H9 (cell line): ENCODE measurements around the gene DUS2. TPM values are rescaled to one million over a fixed set of nuclear protein-coding genes. Genes with fewer than 3 reads are reported as not detected.

Source experiments
- DNase-seq: peaks from one replicate; pipeline ENCODE4 v3.0.0-alpha.2; 2017
- H2AFZ ChIP-seq: one replicate; pipeline ENCODE4 v1.6.1; 2013; ENCODE audit warnings: mild to moderate bottlenecking, low read length, control low read depth, moderate library complexity
- H2AK5ac ChIP-seq: 2 replicates; pipeline ENCODE4 v1.6.1; 2013; ENCODE audit warnings: low read length, control low read depth, mixed read lengths; ENCODE audit not compliant: insufficient read length
- H2BK120ac ChIP-seq: one replicate; pipeline ENCODE4 v1.6.1; 2013; ENCODE audit warnings: low read depth, mild to moderate bottlenecking, low read length, control low read depth, inconsistent platforms; ENCODE audit not compliant: poor library complexity, severe bottlenecking
- H2BK12ac ChIP-seq: 2 replicates; pipeline ENCODE4 v1.6.1; 2013; ENCODE audit warnings: low read length, control low read depth, mixed read lengths, low read depth; ENCODE audit not compliant: insufficient read length
- H2BK15ac ChIP-seq: 2 replicates; pipeline ENCODE4 v1.6.1; 2013; ENCODE audit warnings: low read depth, low read length, control low read depth
- H2BK20ac ChIP-seq: one replicate; pipeline ENCODE4 v1.6.1; 2013; ENCODE audit warnings: low read depth, mild to moderate bottlenecking, low read length, control low read depth, inconsistent platforms; ENCODE audit not compliant: poor library complexity, severe bottlenecking
- H2BK5ac ChIP-seq: 2 replicates; pipeline ENCODE4 v1.6.1; 2013; ENCODE audit warnings: low read length, control low read depth, mixed read lengths; ENCODE audit not compliant: insufficient read length
- H3K14ac ChIP-seq: 2 replicates; pipeline ENCODE4 v1.6.1; 2013; ENCODE audit warnings: low read length, control low read depth; ENCODE audit not compliant: insufficient read depth
- H3K18ac ChIP-seq: 2 replicates; pipeline ENCODE4 v1.6.1; 2013; ENCODE audit warnings: low read depth, mild to moderate bottlenecking, mixed read lengths, low read length, control low read depth; ENCODE audit not compliant: insufficient read length
- H3K23ac ChIP-seq: 2 replicates; pipeline ENCODE4 v1.6.1; 2013; ENCODE audit warnings: low read length, control low read depth, mixed read lengths, low read depth; ENCODE audit not compliant: insufficient read length
- H3K23me2 ChIP-seq: 2 replicates; pipeline ENCODE4 v1.6.1; 2013; ENCODE audit warnings: low read depth, mild to moderate bottlenecking, mixed read lengths, low read length, control low read depth; ENCODE audit not compliant: insufficient read length, poor library complexity, severe bottlenecking
- H3K27ac ChIP-seq: 2 replicates; pipeline ENCODE4 v1.5.1; 2013; ENCODE audit warnings: low read length, control low read depth, mixed read lengths, low read depth; ENCODE audit not compliant: insufficient read length
- H3K27me3 ChIP-seq: 2 replicates; pipeline ENCODE4 v1.6.1; 2013; ENCODE audit warnings: low read length, control low read depth, inconsistent platforms; ENCODE audit not compliant: insufficient read depth
- H3K4ac ChIP-seq: 2 replicates; pipeline ENCODE4 v1.6.1; 2013; ENCODE audit warnings: low read depth, mild to moderate bottlenecking, control low read depth, inconsistent platforms, low read length, moderate library complexity
- H3K4me1 ChIP-seq: 2 replicates; pipeline ENCODE4 v1.6.1; 2013; ENCODE audit warnings: low read length, control low read depth, inconsistent platforms; ENCODE audit not compliant: insufficient read depth
- H3K4me2 ChIP-seq: 2 replicates; pipeline ENCODE4 v1.6.1; 2013; ENCODE audit warnings: low read length, control low read depth, mixed read lengths; ENCODE audit not compliant: insufficient read length, insufficient read depth
- H3K56ac ChIP-seq: 2 replicates; pipeline ENCODE4 v1.6.1; 2013; ENCODE audit warnings: low read depth, mild to moderate bottlenecking, mixed read lengths, low read length, control low read depth; ENCODE audit not compliant: insufficient read length
- H3K79me1 ChIP-seq: 2 replicates; pipeline ENCODE4 v1.6.1; 2013; ENCODE audit warnings: low read depth, mild to moderate bottlenecking, moderate library complexity, low read length, control low read depth, inconsistent platforms; ENCODE audit not compliant: insufficient read depth, poor library complexity, severe bottlenecking
- H3K79me2 ChIP-seq: 2 replicates; pipeline ENCODE4 v1.6.1; 2013; ENCODE audit warnings: low read length, control low read depth, inconsistent platforms; ENCODE audit not compliant: insufficient read depth
- H3K9ac ChIP-seq: 2 replicates; pipeline ENCODE4 v1.6.1; 2013; ENCODE audit warnings: low read length, control low read depth, mixed read lengths; ENCODE audit not compliant: insufficient read length; ENCODE audit errors: extremely low read depth
- H3K9me3 ChIP-seq: one replicate; pipeline ENCODE4 v1.6.1; 2013; ENCODE audit warnings: low read depth, low read length, inconsistent platforms; ENCODE audit not compliant: control insufficient read depth
- H3T11ph ChIP-seq: one replicate; pipeline ENCODE4 v1.6.1; 2013; ENCODE audit warnings: mild to moderate bottlenecking, low read length, control low read depth, inconsistent platforms
- H4K20me1 ChIP-seq: one replicate; pipeline ENCODE4 v1.6.1; 2013; ENCODE audit not compliant: control insufficient read depth, insufficient read length, insufficient read depth
- H4K5ac ChIP-seq: 2 replicates; pipeline ENCODE4 v1.6.1; 2013; ENCODE audit warnings: low read depth, mild to moderate bottlenecking, mixed read lengths, low read length, control low read depth; ENCODE audit not compliant: insufficient read length
- H4K8ac ChIP-seq: replicated peaks from 2 replicates; pipeline ENCODE4 v1.6.1; 2013; ENCODE audit warnings: low read length, control low read depth, mixed read lengths, low read depth; ENCODE audit not compliant: insufficient read length
- H4K91ac ChIP-seq: 2 replicates; pipeline ENCODE4 v1.6.1; 2013; ENCODE audit warnings: low read depth, mild to moderate bottlenecking, moderate library complexity, mixed read lengths, low read length, control low read depth; ENCODE audit not compliant: insufficient read length
- H3K27ac Mint-ChIP-seq, 3 experiments: 2 replicates in 2 of 3; 3 replicates in 1 of 3; pipeline ENCODE4 v1.8.0; 2020 to 2021; ENCODE audit warnings: mixed read lengths in 3 of 3, mild to moderate bottlenecking in 1 of 3, moderate library complexity in 1 of 3
- H3K27me3 Mint-ChIP-seq: 2 replicates; pipeline ENCODE4 v1.8.0; 2021; ENCODE audit warnings: low read depth, mild to moderate bottlenecking, moderate library complexity, mixed read lengths
- H3K36me3 Mint-ChIP-seq, 3 experiments: 2 replicates in 2 of 3; 3 replicates in 1 of 3; pipeline ENCODE4 v1.8.0; 2020 to 2021; ENCODE audit warnings: low read depth in 3 of 3, mixed read lengths in 3 of 3; ENCODE audit not compliant: insufficient read depth in 1 of 3
- H3K4me1 Mint-ChIP-seq, 2 experiments: 2 replicates each; pipeline ENCODE4 v1.8.0; 2020; ENCODE audit warnings: mixed read lengths in 2 of 2
- H3K4me3 Mint-ChIP-seq, 2 experiments: 2 replicates in 1 of 2; 3 replicates in 1 of 2; pipeline ENCODE4 v1.8.0; 2020 to 2021; ENCODE audit warnings: mild to moderate bottlenecking in 2 of 2, mixed read lengths in 2 of 2, moderate library complexity in 1 of 2
- H3K9me3 Mint-ChIP-seq, 2 experiments: 2 replicates in 1 of 2; 3 replicates in 1 of 2; pipeline ENCODE4 v1.8.0; 2020; ENCODE audit warnings: mild to moderate bottlenecking in 2 of 2, mixed read lengths in 2 of 2, moderate library complexity in 1 of 2
- total RNA-seq: library from RNA; stranded (reverse); gene quantifications from 2 replicates; pipeline ENCODE4 v1.2.1, GENCODE V29; 2021
- TF ChIP-seq, protein P1 (sequence below): fragments of 200-600 bp; sonication (generic); conservative IDR thresholded peaks from 3 replicates; pipeline ENCODE4 v1.8.0; 2021; ENCODE audit warnings: antibody characterized with exemption, mild to moderate bottlenecking

The DUS2 gene
- total RNA-seq, 1 experiment from 2014 or later: 28.5 TPM

DNA sequence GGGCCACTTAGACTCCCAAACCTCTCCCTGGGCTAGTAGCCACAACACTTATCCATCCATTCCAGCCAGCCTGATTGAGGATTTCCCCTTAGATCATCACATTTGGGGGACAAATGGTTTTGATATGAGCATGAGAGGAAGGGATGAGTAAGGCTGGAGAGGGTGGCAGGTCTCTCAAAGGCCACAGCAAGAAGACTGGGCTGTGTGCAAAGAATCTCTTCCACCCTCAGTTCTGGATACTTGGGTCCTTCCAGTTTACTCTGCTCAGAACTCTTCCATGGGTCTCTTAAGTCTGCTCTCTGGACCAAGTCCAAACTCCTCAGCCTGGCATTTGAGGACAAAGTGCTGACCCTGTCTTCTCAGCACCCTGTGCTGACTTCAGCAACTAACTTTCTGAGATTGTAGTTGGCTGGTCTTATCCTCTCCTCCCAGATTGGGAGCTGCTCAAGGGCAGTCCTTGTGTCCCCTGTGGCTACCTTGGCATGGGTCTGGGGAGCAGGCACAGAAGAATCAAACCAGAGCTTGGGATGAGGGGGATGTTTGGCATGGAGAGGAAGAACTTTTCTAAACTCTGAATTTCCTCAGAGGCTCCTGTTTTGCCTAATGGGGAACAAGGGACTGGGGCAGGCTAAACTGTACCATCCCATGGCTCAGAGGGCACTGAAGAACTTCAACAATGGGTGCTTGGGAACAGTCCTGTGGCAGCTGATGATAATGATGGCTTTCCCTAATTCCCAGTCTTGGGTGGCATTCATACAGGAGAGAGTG, 59.0 kb downstream of the DUS2 start:
- H3K36me3 Mint-ChIP-seq: peaks cover 6 to 13% (median 9%) of the 10 kb centered on the region in 3 experiments; a peak in 6 of 7 replicates
- no peak overlapping the region for H2AK5ac ChIP-seq

More for the DNA sequence above, 59.0 kb downstream of the DUS2 start:
- no peak overlapping the region for H3K4me3 Mint-ChIP-seq
- H3K4me1 ChIP-seq: no peaks in the 10 kb centered on the region; the same call in 1 of the 2 replicates
- H3K23me2 ChIP-seq: peaks cover 12% of the 10 kb centered on the region
- no peak overlapping the region for H4K5ac ChIP-seq
- H4K8ac ChIP-seq: no peak overlapping the region
- H3K18ac ChIP-seq: no peak overlapping the region
- H3K4me1 Mint-ChIP-seq: peaks cover 19 to 21% of the 10 kb centered on the region in 2 experiments
- no peak overlapping the region for H3K27ac ChIP-seq
- no peak overlapping the region for H2BK5ac ChIP-seq
- TF ChIP-seq, protein P1, sequence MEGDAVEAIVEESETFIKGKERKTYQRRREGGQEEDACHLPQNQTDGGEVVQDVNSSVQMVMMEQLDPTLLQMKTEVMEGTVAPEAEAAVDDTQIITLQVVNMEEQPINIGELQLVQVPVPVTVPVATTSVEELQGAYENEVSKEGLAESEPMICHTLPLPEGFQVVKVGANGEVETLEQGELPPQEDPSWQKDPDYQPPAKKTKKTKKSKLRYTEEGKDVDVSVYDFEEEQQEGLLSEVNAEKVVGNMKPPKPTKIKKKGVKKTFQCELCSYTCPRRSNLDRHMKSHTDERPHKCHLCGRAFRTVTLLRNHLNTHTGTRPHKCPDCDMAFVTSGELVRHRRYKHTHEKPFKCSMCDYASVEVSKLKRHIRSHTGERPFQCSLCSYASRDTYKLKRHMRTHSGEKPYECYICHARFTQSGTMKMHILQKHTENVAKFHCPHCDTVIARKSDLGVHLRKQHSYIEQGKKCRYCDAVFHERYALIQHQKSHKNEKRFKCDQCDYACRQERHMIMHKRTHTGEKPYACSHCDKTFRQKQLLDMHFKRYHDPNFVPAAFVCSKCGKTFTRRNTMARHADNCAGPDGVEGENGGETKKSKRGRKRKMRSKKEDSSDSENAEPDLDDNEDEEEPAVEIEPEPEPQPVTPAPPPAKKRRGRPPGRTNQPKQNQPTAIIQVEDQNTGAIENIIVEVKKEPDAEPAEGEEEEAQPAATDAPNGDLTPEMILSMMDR: no peak
- peaks cover 0 to 3% of the 10 kb centered on the region in 2 experiments; a peak in 1 of 5 replicates for H3K9me3 Mint-ChIP-seq
- no peak for DNase-seq
- no peak overlapping the region for H3K14ac ChIP-seq
- no peak overlapping the region for H2AFZ ChIP-seq
- no peak overlapping the region for H3T11ph ChIP-seq
- no peak overlapping the region for H3K9ac ChIP-seq
- H4K91ac ChIP-seq: no peak overlapping the region
- H3K23ac ChIP-seq: no peak overlapping the region
- no peak overlapping the region for H2BK12ac ChIP-seq
- no peaks in the 10 kb centered on the region for H3K9me3 ChIP-seq
- no peak overlapping the region for H3K4me2 ChIP-seq
- no peak overlapping the region for H3K56ac ChIP-seq
- H3K79me2 ChIP-seq: peaks cover 7% of the 10 kb centered on the region; the same call in 1 of the 2 replicates
- no peaks in the 10 kb centered on the region for H3K79me1 ChIP-seq
- no peaks in the 10 kb centered on the region for H4K20me1 ChIP-seq
- 0 out of 7 replicates have a peak overlapping the region, but pooled peaks of 1 of the 3 experiments have one; percentile 46 for H3K27ac Mint-ChIP-seq
- no peaks in the 10 kb centered on the region for H3K27me3 ChIP-seq
- H2BK15ac ChIP-seq: no peak overlapping the region
- no peak overlapping the region for H2BK20ac ChIP-seq
- no peak overlapping the region for H3K4ac ChIP-seq
- no peak overlapping the region for H2BK120ac ChIP-seq
- no peaks in the 10 kb centered on the region; the same call in 1 of the 2 replicates for H3K27me3 Mint-ChIP-seq
